GM19324 (cell line): ENCODE measurements around the gene TDRD5.
"Not testable (repeated sequence)": the region's sequence is repeated elsewhere in the genome, so short reads cannot be mapped to it uniquely, and the experiment has no call there.

Experiments
- ATAC-seq: cut with Tn5 transposase; IDR thresholded peaks from one replicate; pipeline ENCODE4 v1.9.1; 2021; ENCODE audit warnings: mild to moderate bottlenecking, moderate library complexity; ENCODE audit not compliant: unreplicated experiment, low FRiP score

TDRD5 gene

DNA sequence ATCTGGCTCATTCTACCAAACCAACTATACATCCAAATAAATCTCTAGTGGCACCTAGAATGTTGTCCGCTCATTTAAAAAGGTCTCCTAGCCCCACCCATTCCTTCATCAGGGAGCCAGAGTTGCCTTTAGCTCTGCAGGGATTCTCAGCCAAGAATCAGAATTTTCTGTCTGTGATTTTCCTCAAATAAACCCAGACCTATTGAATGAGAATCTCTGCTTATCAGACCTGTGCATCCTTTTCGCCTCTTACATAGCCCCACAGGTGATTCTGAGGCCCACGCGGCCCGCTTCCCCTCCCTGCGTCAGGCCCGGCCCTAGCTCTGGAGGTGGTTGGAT lies 410 bp upstream of the TDRD5 start:
- no peak for ATAC-seq

DNA sequence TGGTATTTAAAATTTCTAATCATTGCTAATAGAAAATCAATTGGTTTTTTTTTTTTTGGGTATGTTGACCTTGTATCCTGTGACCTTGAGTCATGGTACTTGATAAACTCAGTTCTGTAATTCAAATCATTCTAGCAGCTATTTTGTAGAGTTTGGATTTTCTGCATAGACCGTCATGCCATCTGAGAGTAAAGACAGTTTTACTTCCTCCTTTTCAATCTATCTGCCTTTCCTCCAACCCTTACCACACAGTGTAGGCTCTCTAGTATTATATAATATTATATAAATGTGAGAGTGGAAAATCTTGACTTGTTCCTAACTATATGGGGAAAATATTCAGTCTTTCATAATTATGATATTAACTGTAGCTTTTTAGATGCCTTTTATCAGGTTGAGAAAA lies 7.0 kb downstream of the TDRD5 start:
- no peak for ATAC-seq

DNA sequence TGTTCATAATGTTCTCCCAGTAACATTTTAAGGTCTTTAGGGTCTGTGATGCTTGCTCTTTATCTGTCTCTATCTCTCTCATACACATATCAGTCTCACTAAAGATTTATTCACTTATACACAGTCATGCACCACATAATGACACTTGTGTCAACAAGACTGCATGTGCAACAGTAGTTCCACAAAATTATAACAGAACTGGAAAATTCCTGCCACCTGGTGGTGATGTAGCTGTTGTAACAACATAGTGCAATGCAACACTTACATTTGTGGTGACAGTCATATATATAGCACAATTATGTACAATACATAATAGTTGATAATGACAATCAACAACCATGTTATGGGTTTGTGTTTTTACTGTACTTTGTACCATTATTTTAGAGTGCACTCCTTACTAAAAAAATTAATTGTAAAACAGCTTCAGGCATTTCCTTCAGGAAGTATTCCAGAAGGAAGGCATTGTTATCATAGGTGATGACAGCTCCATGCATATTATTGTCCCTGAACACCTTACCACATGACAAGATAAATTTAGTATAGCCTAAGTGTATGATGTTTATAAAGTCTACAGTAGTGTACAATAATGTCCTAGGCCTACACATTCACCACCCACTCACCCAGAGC lies 8.1 kb downstream of the TDRD5 start:
- ATAC-seq, result no peak

DNA sequence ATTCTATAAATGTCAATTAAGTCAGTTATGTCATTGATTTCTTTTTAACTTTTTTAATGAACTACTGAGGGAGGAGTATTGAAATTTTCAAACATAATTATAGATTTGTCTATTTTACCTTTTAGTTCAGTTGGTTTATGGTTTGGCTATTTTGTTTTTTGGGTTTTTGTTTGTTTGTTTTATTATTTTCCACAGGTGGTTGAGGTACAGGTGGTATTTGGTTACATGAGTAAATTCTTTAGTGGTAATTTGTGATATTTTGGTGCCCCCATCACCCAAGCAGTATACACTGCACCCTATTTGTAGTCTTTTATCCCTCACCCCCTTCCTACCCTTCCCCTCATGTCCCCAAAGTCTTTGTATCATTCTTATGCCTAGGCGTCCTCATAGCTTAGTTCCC lies 9.5 kb downstream of the TDRD5 start:
- ATAC-seq, result no peak

DNA sequence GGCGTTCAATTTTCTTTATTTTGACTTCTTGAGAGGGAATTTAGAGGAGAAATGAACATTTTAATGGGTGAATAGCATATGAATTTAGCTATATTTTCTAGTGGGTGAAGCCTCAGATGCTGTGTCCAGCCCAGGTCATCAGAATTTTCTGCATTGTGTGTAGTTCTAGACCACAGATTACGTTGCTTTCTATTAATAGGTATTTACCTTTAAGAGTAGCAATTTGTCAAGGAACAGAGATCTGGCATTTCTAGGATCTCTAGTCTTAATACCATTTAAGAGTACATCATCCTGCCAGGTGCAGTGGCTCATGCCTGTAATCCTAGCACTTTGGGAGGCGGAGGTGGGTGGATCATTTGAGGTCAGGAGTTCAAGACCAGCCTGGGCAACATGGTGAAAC lies 20.7 kb downstream of the TDRD5 start:
- ATAC-seq, result no peak

DNA sequence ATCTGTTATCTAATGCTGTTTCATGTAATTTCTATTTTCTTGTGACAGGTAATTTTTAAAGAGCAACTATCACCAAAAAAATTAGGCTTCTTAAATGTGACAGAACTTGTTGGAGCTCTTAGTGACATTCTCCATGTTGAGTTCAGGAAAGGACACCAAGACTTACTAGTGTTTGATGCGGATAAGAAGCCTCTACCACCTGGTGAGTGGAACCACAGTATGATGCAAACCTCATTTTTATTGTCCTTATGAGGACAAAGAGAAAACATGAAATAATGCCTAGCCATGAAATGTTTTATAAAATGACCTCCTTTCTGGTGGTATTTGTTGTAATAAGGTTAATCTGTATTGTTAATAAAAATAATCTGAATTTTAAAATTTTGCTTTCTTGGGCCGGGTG lies 39.1 kb downstream of the TDRD5 start:
- no peak for ATAC-seq

GRCh38 chr1:179632868-179633267 lies 41.2 kb downstream of the TDRD5 start:
- no peak for ATAC-seq

DNA sequence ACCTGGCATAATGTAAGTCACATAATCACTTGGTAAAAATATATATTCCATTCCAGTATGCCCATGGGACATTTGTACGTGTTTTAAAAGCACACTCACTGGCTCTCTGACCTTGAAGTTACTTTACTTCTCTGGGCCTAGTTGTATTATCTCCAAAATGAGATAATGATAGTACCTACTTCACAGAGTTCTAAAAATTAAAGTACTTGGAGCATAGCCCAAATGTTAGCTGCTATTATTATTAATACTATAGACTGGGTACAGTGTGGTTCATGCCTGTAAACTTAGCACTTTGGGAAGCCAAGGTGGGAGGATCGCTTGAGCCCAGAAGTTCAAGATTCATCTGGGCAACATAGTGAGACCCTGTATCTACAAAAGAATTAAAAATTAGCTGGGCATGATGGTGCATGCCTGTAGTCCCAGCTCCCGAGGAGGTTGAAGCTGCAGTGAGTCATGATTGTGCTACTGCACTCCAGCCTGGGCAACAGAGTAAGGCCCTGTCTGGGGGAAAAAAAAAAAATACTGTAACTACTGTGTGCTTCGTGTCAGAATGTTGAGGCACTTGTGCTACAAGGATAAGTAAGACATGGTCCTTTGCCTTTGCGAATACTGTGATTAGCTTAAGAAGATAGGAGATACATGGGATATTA lies 45.7 kb downstream of the TDRD5 start:
- ATAC-seq, result no peak

- no peak for ATAC-seq
Measured at GRCh38 chr1:179661018-179661417, 69.4 kb downstream of the TDRD5 start.

GRCh38 chr1:179663810-179664209 lies 72.2 kb downstream of the TDRD5 start:
- ATAC-seq, result no peak

- ATAC-seq, result no peak
Measured at GRCh38 chr1:179677882-179678281, 86.2 kb downstream of the TDRD5 start.

GRCh38 chr1:179694530-179694929 lies 102.9 kb downstream of the TDRD5 start:
- ATAC-seq, result not testable (repeated sequence)

DNA sequence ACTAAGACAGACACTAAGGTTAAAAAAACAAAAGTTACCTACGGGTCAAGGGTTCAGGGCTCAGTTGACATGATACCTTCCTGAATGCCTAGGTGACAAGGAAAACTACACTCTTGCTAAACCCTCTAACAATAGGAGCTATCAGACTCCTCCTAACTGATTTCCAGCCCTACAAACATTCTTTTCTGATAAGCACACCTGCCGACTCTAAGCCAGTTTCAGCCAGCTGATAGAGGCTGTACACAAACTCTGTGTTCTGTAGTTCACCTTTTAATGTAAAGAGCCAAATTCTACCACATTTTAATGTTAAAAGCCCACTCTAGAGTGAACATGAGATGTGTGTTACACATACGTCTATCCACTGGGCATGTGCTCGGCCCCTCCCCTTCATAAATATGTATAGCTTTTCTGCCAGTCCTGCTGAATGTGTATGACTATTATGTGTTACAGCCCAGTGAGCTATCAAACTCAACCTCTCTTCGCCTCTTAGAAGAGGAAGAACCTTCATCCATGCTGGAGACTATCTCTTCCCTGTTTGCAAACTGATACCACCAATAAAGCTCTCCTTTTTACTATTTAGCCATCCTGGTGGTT lies 111.4 kb downstream of the TDRD5 start:
- ATAC-seq, result no peak

DNA sequence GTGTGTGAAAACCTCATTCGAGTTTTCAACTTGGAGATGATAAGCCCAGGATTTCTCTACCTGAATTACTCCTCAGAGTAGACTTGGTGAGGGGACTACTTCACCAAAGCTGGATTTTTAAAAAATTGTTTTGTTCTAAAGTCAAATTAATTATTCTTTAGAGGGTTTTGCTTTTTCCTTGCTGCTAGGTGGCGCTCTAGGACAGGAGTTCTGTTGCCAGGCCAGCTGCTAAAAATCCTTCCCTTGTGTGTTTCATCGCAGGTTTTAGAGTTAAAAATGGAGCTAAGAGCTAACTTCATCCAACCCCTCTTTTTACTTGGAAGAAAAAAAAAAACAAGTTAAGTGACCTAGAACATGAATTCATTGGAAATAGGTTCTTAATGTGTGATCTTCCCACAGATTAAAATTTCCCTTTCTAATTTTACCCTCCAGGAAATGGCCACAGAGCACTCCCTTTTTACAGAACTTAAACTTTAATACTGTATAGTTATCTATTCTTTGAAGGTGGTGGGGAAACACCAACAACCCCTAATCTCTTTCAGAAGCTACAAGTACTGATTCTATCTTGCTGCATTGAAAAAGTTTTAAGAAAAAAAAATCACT lies 114.8 kb downstream of the TDRD5 start:
- ATAC-seq, result no peak

GRCh38 chr1:179707406-179707805 lies 115.8 kb downstream of the TDRD5 start:
- no peak for ATAC-seq

DNA sequence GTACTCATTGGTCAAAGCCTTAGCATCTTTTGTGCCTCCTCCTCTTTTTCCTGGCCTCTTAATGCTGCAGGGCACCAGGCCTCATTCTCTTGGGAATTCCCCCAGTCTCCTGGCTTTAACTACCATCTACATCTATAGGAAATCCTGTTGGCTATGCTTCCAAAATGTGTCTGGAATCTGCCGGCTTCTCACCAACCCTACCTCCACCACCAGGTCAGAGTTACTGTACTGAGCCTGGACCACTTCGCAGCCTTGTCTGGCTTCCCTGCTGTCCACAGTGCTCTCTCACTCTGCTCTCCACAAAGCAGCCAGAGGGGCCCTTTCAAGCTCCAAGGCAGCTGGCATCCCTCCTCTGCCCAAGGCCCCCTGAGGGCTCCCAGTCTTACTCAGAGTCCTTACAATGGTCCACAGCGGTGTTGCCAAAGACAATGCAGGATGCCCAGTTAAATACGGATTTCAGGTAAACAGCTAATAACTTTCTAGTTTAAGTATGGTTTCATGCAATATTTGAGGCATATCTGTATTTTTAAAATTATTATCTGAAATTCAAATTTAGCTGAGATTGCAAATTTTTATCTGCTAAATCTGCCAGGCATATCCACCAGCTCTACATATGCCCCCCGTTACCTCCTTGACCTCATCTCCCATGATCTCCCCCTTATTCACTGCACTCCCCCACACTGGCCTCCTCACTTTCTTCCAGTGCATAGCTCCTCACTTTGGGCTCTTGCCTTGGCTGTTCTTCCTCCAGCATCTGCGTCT lies 117.0 kb downstream of the TDRD5 start:
- ATAC-seq, result no peak

GRCh38 chr1:179709841-179710329 lies 118.3 kb downstream of the TDRD5 start:
- no peak for ATAC-seq

DNA sequence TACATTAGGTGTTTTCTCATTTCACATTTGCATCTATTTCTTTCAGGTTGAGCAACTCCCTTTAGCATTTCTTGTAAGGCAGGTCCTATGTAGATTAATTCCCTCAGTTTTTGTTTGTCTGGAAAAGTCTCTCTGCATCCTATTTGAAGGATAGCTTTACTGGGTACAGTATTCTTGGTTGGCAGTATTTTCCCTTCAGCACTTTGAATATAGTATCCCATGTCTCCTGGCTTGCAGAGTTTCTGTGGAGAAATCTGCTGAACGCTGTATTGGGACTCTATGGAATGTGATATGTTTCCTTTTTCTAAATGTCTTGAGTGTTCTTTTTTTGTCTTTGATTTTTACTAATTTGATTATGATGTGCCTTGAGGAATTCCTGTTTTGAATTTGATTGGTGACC lies 122.5 kb downstream of the TDRD5 start:
- no peak for ATAC-seq

DNA sequence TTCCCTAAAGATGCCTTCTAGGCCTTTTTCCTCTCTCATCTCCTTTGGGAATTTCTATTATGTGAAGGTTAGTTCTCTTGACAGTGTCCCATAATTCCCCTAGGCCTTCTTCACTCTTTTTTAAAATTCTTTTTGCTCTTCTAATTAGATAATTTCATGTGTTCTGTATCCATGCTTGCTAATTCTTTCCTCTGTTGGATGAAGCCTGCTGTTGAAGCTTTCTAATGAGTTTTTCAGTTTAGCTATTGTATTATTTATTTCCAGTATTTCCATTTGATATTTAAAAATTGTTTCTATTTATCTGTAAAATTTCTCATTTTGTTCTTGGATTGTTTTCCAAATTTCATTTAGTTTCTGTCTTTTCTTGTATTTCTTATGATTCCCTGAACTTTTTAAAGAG lies 123.0 kb downstream of the TDRD5 start:
- no peak for ATAC-seq

DNA sequence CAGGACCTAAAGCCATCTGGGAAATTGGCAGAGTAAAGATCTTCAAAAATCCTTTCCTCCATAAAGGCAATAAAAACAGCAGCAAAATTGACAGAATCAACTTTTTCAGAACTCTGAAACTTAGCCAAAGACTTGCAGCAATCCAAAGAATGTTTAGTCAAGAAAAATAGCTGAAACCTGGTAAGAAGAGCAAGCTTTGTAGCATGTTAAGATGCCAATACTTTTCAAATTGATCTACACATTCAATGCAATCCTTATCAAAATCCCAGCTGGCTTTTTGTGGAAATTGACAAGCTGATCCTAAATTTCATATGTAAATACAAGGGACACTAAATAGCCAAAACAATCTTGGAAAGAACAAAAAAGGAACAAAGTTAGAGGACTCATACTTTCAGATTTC lies 127.6 kb downstream of the TDRD5 start:
- no peak for ATAC-seq

DNA sequence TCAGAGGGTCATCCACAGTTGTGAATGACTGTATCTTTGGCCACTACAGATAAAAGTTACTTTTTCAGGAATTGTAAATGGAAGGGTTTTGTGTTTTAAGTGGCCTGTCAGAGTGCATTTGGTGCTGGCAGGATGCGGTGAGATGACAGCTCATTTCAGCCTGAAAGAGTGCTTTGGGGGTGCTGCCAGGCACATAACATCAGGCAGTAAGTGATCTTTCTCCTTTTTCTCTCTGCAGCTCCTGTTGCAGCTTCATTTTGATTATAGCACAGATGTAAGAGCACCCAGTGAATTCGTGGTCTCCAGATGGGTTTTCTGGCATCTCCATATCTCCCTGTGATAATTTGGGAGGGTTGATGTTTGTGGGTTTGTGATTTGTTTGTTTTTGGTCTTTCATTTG lies 136.6 kb downstream of the TDRD5 start:
- ATAC-seq, result no peak
